ENCODE results near the gene MKRN2OS.
"Not testable (repeated sequence)": the region's sequence is repeated elsewhere in the genome, so short reads cannot be mapped to it uniquely, and the experiment has no call there.

The MKRN2OS gene

DNA sequence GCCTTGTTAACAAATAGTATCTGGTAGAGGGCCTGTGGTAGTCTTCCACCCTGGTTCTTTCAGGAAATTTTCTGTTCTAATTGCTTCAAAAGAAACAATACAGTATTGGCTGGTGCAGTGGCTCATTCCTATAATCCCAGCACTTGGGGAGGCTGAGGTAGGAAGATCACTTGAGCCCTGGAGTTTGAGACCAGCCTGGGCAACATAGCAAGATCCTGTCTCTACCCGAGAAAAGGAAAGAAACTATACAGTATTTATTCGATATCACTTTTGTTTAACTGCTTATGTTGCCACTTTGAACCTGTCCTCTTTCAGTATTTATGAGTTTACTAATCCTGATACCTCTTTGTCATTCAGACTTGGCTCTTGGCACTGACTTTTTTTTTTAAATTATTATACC is 16.1 kb upstream of the MKRN2OS start:
- no peak for DNase-seq (ENCODE audit: low spot score)

- DNase-seq (ENCODE audit: low spot score) = no peak
These were observed 15.3 kb upstream of the MKRN2OS start for GRCh38 chr3:12560505-12561190.

- no peak for DNase-seq (ENCODE audit: low spot score)
These were observed 14.2 kb upstream of the MKRN2OS start for GRCh38 chr3:12559520-12559919.

- DNase-seq (ENCODE audit: low spot score) = no peak
These were observed 13.4 kb upstream of the MKRN2OS start for GRCh38 chr3:12558706-12559105.

GRCh38 chr3:12557473-12558100 is 12.3 kb upstream of the MKRN2OS start:
- DNase-seq (ENCODE audit: low spot score) = no peak

- DNase-seq (ENCODE audit: low spot score) = peak; percentile 95
These were observed 11.6 kb upstream of the MKRN2OS start, which contains the start of gene MKRN2 for GRCh38 chr3:12556690-12557472. Gene MKRN2, plus strand, starts transcription at chr3:12557087. Its CDS starts 64 bp downstream, at chr3:12557151.

DNA sequence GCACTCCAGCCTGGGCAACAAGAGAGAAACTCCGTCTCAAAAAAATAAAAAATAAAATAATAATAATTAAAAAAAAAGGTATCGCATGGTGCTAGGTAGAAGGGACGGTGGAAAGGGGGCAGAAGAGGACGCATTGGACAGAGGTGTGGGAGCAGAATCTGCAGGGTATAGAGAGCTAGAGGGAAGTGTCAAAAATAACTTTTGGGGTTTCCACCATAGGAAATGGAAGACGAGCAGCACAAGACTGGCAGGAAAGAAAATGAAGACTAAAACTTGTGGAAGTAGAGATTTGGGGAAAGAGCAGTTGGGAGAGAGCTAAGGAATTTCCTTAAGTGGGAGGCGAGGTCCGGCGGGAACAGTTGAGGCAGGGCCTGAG is 11.0 kb upstream of the MKRN2OS start:
- no peak for DNase-seq (ENCODE audit: low spot score)

- DNase-seq (ENCODE audit: low spot score) = no peak
These were observed 8.7 kb upstream of the MKRN2OS start for GRCh38 chr3:12553921-12554391.

DNA sequence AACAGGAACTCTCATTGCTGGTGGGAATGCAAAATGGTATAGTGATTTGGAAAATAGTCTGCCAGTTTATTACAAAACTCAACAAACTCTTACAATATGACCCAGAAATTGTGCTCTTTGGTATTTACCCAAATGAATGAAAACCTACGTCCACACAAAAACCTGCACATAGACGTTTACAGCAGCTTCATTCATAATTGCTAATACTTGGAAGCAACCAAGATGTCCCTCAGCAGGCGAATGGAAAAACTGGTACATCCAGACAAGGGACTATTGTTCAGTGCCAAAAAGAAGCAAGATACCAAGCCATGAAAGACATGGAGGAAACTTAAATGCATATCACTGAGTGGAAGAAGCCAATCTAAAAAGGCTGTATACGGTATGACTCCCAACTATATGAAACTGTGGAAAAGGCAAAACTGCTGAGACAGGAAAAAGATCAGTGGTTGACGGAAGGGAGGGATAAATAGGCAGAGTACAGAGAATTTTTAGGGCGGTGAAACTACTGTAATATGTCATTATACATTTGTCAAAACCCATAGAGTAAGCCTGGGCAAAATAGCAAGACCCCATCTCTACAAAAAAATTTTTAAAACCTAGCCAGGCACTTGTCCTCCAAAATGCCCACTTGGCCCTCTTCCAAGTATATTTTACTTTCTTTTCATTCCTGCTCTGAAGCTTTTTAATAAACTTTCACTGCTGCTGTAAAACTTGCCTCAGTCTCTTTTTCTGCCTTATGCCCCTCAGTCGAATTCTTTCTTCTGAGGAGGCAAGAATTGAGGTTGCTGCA is 4.9 kb upstream of the MKRN2OS start:
- DNase-seq (ENCODE audit: low spot score) = no peak

DNA sequence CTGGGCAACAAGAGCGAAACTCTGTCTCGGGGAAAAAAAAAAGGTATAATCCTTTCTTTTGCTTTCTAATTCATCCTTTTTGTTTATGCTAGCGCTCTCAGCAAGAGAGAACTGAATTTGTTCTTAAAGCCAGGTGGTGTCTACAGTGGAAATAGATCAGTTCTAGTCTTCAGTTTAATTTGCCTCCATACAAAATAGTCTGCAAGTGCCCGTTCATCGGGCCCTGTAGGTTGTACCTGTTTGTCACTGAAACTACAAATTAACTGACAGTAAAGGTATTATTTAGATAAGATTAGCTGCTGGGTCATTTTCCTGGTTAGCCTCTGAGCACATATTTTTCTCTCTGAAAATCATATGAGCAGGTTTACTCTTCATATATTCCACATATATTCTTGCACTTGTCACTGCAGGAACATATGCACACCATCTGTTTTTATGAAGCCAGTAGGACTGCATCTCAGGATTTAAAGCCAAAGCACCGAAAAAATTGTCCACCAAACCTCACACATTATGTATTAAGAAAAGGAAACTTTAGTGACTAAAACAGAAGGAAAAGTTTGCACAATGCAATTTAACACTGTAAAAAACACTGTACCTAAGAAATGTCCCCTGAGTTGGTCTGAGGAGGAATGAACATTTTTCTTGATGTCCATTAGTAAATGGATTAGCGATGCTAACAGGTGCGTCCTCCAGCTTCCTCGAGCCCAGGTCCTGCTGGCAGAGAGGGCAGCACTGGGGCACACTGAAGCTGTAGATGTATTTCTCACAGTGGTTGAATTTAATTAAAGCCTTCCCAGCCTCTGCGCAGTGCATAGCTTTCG is 437 bp downstream of the MKRN2OS start:
- no peak for DNase-seq (ENCODE audit: low spot score)

GRCh38 chr3:12543497-12543896 is 1.8 kb downstream of the MKRN2OS start:
- not testable (repeated sequence) for DNase-seq (ENCODE audit: low spot score)

DNA sequence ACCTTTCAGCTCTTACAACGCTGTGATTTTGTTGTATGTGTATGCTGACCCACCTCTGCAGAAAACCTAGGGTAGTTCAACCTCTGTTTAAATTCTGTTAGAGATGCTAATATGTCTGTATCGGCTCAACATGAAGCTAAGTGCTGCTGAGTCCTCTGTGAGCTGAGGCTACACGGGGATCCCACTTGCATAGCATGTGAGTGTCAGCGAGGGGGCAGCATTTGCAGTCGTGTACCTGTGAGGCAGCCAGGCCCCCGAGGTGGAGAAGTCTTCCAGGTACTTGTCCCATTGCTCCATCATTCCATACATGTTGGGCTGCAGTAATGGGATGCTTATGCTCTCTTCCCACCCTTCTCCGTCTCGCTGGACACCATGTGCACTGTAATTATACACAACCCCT is 3.7 kb downstream of the MKRN2OS start:
- DNase-seq (ENCODE audit: low spot score) = no peak

DNA sequence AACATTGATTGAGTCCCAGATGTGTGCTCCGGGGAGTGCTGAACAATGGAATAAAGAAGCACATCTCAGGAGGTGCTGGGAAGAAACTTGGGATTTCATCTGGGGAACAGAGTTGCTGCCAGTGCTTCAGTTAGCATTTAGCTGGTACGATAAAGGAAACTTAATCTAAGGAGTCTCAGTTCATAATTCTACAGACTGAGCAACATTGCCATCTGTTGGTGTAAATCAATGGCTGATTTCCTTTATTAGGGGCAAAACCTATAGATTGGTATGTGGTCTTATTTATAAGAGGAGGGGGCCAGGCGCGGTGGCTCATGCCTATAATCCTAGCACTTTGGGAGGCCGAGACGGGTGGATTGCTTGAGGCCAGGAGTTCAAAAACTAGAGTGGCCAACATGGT is 8.9 kb downstream of the MKRN2OS start:
- DNase-seq (ENCODE audit: low spot score) = no peak

DNA sequence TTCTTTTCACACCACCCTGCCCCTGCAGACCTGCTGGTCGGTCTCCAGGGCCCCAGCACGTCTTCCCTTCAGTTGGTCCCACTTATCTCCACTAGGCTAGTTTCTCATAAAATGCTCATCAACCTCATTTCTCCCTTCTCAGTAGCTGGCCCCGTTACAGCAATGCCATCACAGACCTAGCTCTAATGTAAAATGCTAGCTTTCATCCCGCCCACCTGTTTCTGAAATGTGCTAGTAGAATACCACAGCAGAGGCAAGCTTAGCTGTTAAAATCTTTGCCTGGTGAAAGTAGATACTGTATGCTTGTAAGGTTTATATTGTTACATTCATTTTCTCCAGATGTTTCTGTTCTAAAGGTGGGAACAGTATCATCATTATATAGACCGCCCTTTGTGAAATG is 13.1 kb downstream of the MKRN2OS start:
- DNase-seq (ENCODE audit: low spot score) = no peak

DNA sequence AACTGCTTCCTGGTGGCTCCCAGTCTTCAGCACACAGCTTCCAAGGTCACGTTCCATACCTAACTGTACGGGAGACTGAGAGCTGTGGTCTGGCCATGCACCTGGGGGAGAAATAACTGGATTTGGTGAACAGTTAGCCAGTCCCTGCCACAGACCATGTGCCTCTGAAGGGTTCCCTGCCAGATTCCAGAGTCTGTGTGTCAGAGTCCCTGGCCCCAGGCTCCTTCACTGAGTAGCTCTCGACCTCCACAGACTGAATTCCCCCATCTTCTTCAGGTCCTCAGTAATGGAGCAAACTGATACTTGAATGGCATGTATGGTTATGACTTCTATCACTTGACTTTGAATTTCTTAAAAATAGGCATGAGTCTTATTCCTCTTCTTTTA is 17.5 kb downstream of the MKRN2OS start:
- no peak for DNase-seq (ENCODE audit: low spot score)

GRCh38 chr3:12522721-12523120 is 22.6 kb downstream of the MKRN2OS start:
- DNase-seq (ENCODE audit: low spot score) = no peak

DNA sequence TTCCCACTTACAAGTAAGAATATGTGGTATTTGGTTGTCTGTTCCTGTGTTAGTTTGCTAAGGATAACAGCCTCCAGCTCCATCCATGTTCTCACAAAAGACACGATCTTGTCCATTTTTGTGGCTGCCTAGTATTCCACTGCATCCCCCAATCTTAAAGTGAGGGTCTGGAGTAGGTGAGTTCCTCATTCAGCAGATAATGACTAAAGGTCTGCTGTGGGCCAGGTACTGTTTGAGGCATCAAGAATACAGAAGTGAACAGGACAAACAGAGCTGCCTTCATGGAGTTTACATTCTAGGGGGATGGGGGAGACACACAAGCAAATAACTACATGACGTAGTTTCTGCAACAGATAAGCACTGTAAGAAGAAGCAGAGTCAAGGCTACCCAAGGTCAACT is 24.3 kb downstream of the MKRN2OS start:
- DNase-seq (ENCODE audit: low spot score) = no peak

DNA sequence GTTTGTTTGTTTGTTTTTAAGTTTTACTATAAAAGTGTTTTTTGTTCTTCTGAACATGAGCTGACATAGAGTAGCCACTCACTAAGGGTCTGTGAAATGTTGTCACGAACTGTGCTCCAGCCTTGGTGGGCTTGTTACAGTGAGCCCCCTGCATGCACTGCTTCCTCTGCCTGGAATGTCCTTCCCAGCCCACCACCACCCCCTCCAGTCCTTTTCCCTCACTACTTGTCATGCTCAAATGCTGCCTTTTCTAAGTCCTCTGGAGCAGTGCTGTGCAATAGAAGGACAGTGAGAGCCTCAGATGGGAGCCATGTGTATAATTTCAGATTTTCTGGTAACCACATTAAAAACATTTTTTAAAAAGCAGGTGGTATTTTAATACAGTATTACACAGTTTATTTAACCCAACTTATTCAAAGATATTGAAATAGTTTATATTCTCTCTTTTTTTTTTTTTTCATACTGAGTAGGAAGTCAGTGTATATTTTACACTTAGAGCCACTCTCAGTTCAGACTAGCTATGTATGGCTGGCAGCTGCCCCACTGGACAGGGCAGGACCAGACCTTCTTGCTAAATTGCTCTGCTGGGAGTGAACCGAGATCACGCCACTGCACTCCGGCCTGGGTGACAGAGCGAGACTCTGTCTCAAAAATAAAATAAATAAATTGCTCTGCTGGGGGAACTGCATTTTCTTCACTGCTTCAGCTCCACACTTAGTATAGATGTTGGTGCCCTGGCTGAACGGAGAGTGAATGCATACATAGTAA is 26.9 kb downstream of the MKRN2OS start:
- DNase-seq (ENCODE audit: low spot score) = no peak

DNA sequence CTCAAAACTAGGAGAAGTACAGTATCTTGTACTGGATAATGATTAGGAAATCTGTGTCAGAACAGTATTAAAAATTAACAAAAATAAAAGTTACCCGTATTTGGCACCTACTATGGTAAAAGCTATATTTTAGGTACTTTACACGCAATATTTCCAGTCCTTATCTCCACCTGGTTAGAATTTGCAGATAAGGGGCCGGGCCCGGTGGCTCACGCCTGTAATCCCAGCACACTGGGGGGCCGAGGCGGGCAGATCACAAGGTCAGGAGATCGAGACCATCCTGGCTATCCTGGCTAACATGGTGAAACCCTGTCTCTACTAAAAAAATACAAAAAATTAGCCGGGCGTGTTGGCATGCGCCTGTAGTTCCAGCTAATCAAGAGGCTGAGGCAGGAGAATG is 28.4 kb downstream of the MKRN2OS start:
- DNase-seq (ENCODE audit: low spot score) = no peak

- DNase-seq (ENCODE audit: low spot score) = no peak
These were observed 29.7 kb downstream of the MKRN2OS start for GRCh38 chr3:12515631-12516030.

Data from left forelimb (tissue), 1 donor.